Measurements from ENCODE around the gene ZNF511. TPM values are rescaled to one million over a fixed set of nuclear protein-coding genes. Genes with fewer than 3 reads are reported as not detected.

ZNF511 gene
- total and polyA plus RNA-seq, 4 experiments from 2014 or later, result 31.5 to 107 (median 51.0) TPM

- Histone ChIP-seq H3K4me1 (ENCODE audit: insufficient read depth, low read length) (no peaks in the 10 kb centered on the region), H3K27ac (ENCODE audit: low read depth, low read length) (no peak overlapping the region), H3K9me3 (ENCODE audit: control insufficient read depth in 1 of 2, low read length in 2 of 2) (no peaks in the 10 kb centered on the region), H3K4me3 (ENCODE audit: low read length in 2 of 2) (no peak overlapping the region), H3K36me3 (ENCODE audit: insufficient read depth, low read length) (peaks cover 55% of the 10 kb centered on the region), H3K27me3 (ENCODE audit: insufficient read depth, low read length) (no peaks in the 10 kb centered on the region)
- peaks cover 51 to 66% of the 10 kb centered on the region in 2 donors for H3K36me3 Mint-ChIP-seq
- peaks cover 2 to 14% (median 6%) of the 10 kb centered on the region in 4 donors for H3K4me1 Mint-ChIP-seq
- no peak overlapping the region for H3K27ac Mint-ChIP-seq
- DNase-seq, result no peak
- ChIA-PET CTCF (ENCODE audit: partially characterized antibody) (interaction anchor here (1.3 to 1.6 kb wide), 2 partner anchors 8 to 30 kb away, joined by 4 to 7 read pairs; no protein-coding TSS in a partner anchor), POLR2A (ENCODE audit: partially characterized antibody) (interaction anchor here (1.4 kb wide), 1 partner anchor 21 kb away, joined by 3 read pairs; no protein-coding TSS in a partner anchor)
- no peak overlapping the region for H3K4me3 Mint-ChIP-seq
- H3K27me3 Mint-ChIP-seq, result no peaks in the 10 kb centered on the region
- H3K9me3 Mint-ChIP-seq, result peaks cover 0 to 1% (median 0%) of the 10 kb centered on the region in 8 donors
- intact Hi-C loops (cut with micrococcal nuclease), result no loop called here
Measured at GRCh38 chr10:133299224-133299623, 9.5 kb upstream of the ZNF511 start.

GRCh38 chr10:133299738-133300137, 9.0 kb upstream of the ZNF511 start:
- Mint-ChIP-seq H3K4me3 (no peak overlapping the region), H3K27ac (no peak overlapping the region), H3K9me3 (peaks cover 0 to 1% (median 0%) of the 10 kb centered on the region in 8 donors), H3K4me1 (peaks cover 6 to 18% (median 8%) of the 10 kb centered on the region in 4 donors), H3K36me3 (peaks cover 46 to 63% of the 10 kb centered on the region in 2 donors), H3K27me3 (no peaks in the 10 kb centered on the region)
- Histone ChIP-seq H3K27ac (ENCODE audit: low read depth, low read length) (no peak overlapping the region), H3K36me3 (ENCODE audit: insufficient read depth, low read length) (peaks cover 50% of the 10 kb centered on the region), H3K4me1 (ENCODE audit: insufficient read depth, low read length) (no peaks in the 10 kb centered on the region), H3K4me3 (ENCODE audit: low read length in 2 of 2) (no peak overlapping the region), H3K9me3 (ENCODE audit: control insufficient read depth in 1 of 2, low read length in 2 of 2) (no peaks in the 10 kb centered on the region), H3K27me3 (ENCODE audit: insufficient read depth, low read length) (no peaks in the 10 kb centered on the region)
- ChIA-PET POLR2A (ENCODE audit: partially characterized antibody) (interaction anchor here (1.4 kb wide), 1 partner anchor 21 kb away, joined by 3 read pairs; no protein-coding TSS in a partner anchor), CTCF (ENCODE audit: partially characterized antibody) (interaction anchor here (1.3 to 1.6 kb wide), 2 partner anchors 8 to 30 kb away, joined by 4 to 7 read pairs; no protein-coding TSS in a partner anchor)
- intact Hi-C loops (cut with micrococcal nuclease), result no loop called here
- DNase-seq, result no peak

DNA sequence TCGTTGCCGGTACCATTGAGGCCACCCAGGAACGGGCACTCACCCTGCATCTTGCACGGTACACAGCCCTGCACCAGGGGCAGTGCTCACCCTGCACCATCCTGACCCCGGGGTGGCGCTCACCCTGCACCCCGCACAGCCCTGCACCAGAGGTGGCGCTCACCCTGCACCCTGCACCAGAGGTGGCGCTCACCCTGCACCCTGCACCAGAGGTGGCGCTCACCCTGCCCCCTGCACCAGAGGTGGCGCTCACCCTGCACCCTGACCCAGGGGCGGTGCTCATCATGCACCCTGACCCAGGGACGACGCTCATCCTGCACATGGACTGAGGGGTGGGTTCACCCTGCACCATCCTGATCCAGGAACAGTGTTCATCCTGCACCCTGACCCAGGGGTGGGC, 6.5 kb upstream of the ZNF511 start:
- intact Hi-C loops (cut with micrococcal nuclease), result no loop called here
- peaks cover 31% of the 10 kb centered on the region for H3K36me3 ChIP-seq (ENCODE audit: insufficient read depth, low read length)
- POLR2A ChIA-PET (ENCODE audit: partially characterized antibody), result no interaction called here

GRCh38 chr10:133303206-133303605, 5.5 kb upstream of the ZNF511 start:
- CTCF ChIA-PET (ENCODE audit: partially characterized antibody), result interaction anchor here (0.8 to 1.2 kb wide), 2 partner anchors 21 to 26 kb away, joined by 3 read pairs; no protein-coding TSS in a partner anchor
- no peak overlapping the region for H3K4me3 Mint-ChIP-seq

More for the DNA sequence above, 6.5 kb upstream of the ZNF511 start:
- peaks cover 14 to 40% (median 20%) of the 10 kb centered on the region in 4 donors for H3K4me1 Mint-ChIP-seq
- CTCF ChIA-PET (ENCODE audit: partially characterized antibody), result interaction anchor here (1.1 to 1.2 kb wide), 2 partner anchors 23 to 44 kb away, joined by 3 to 4 read pairs; no protein-coding TSS in a partner anchor
- no peak overlapping the region for H3K4me3 Mint-ChIP-seq
- H3K27me3 Mint-ChIP-seq, result no peaks in the 10 kb centered on the region
- no peak for DNase-seq
- H3K9me3 Mint-ChIP-seq, result peaks cover 0 to 1% (median 0%) of the 10 kb centered on the region in 8 donors
- H3K9me3 ChIP-seq (ENCODE audit: control insufficient read depth in 1 of 2, low read length in 2 of 2), result no peaks in the 10 kb centered on the region
- no peak overlapping the region for H3K27ac Mint-ChIP-seq
- H3K36me3 Mint-ChIP-seq, result peaks cover 39 to 55% of the 10 kb centered on the region in 2 donors
- H3K27ac ChIP-seq (ENCODE audit: low read depth, low read length), result no peak overlapping the region
- peaks cover 11% of the 10 kb centered on the region for H3K4me1 ChIP-seq (ENCODE audit: insufficient read depth, low read length)
- no peak overlapping the region for H3K4me3 ChIP-seq (ENCODE audit: low read length in 2 of 2)
- H3K27me3 ChIP-seq (ENCODE audit: insufficient read depth, low read length), result no peaks in the 10 kb centered on the region

GRCh38 chr10:133306097-133306476, 2.6 kb upstream of the ZNF511 start:
- H3K27ac ChIP-seq (ENCODE audit: low read depth, low read length), result peak overlapping the region; percentile 17

More at GRCh38 chr10:133303206-133303605, 5.5 kb upstream of the ZNF511 start:
- no peak for DNase-seq
- Mint-ChIP-seq H3K9me3 (peaks cover 0 to 5% (median 0%) of the 10 kb centered on the region in 8 donors), H3K27ac (no peak overlapping the region), H3K4me1 (peaks cover 20 to 47% (median 28%) of the 10 kb centered on the region in 4 donors), H3K27me3 (peaks cover 0 to 5% of the 10 kb centered on the region in 2 donors), H3K36me3 (peaks cover 30 to 54% of the 10 kb centered on the region in 2 donors)
- Histone ChIP-seq H3K27ac (ENCODE audit: low read depth, low read length) (no peak overlapping the region), H3K36me3 (ENCODE audit: insufficient read depth, low read length) (peaks cover 25% of the 10 kb centered on the region), H3K9me3 (ENCODE audit: control insufficient read depth in 1 of 2, low read length in 2 of 2) (no peaks in the 10 kb centered on the region), H3K4me3 (ENCODE audit: low read length in 2 of 2) (no peak overlapping the region), H3K27me3 (ENCODE audit: insufficient read depth, low read length) (no peaks in the 10 kb centered on the region), H3K4me1 (ENCODE audit: insufficient read depth, low read length) (peaks cover 16% of the 10 kb centered on the region)
- intact Hi-C loops (cut with micrococcal nuclease), result no loop called here
- POLR2A ChIA-PET (ENCODE audit: partially characterized antibody), result no interaction called here

GRCh38 chr10:133306941-133307379, 1.8 kb upstream of the ZNF511 start:
- Mint-ChIP-seq H3K27ac (peak overlapping the region in 6 of 7 donors; percentile 99 to 100 (median 100)), H3K4me3 (peak overlapping the region in 6 of 8 donors; percentile 8 to 99 (median 50)), H3K9me3 (peaks cover 0 to 6% (median 0%) of the 10 kb centered on the region in 8 donors), H3K27me3 (peaks cover 0 to 6% of the 10 kb centered on the region in 2 donors), H3K4me1 (peaks cover 19 to 56% (median 28%) of the 10 kb centered on the region in 4 donors), H3K36me3 (peaks cover 8 to 38% of the 10 kb centered on the region in 2 donors)
- intact Hi-C loops (cut with micrococcal nuclease), result loop anchor here (1.0 kb wide), 3 partner anchors 11 to 163 kb away; no protein-coding TSS in a partner anchor
- CTCF ChIA-PET (ENCODE audit: partially characterized antibody), result interaction anchor here (0.8 to 3.3 kb wide), 19 partner anchors 7 to 163 kb away, joined by 3 to 28 read pairs (median 8); partner anchors contain the start of gene ADAM8
- Histone ChIP-seq H3K27me3 (ENCODE audit: insufficient read depth, low read length) (no peaks in the 10 kb centered on the region), H3K9me3 (ENCODE audit: control insufficient read depth in 1 of 2, low read length in 2 of 2) (no peaks in the 10 kb centered on the region), H3K4me3 (ENCODE audit: low read length in 2 of 2) (no peak overlapping the region), H3K4me1 (ENCODE audit: insufficient read depth, low read length) (peaks cover 23% of the 10 kb centered on the region), H3K36me3 (ENCODE audit: insufficient read depth, low read length) (no peaks in the 10 kb centered on the region), H3K27ac (ENCODE audit: low read depth, low read length) (peak overlapping the region; percentile 97)
- peak in 1 of 5 donors; percentile 35 for DNase-seq
- POLR2A ChIA-PET (ENCODE audit: partially characterized antibody), result interaction anchor here (0.9 to 3.0 kb wide), 10 partner anchors 18 to 48 kb away, joined by 3 to 18 read pairs (median 7); partner anchors contain the start of gene CALY

More at GRCh38 chr10:133306097-133306476, 2.6 kb upstream of the ZNF511 start:
- peaks cover 23% of the 10 kb centered on the region for H3K4me1 ChIP-seq (ENCODE audit: insufficient read depth, low read length)
- ChIA-PET CTCF (ENCODE audit: partially characterized antibody) (interaction anchor here (2.4 to 3.3 kb wide), 3 partner anchors 23 to 48 kb away, joined by 19 to 28 read pairs (median 22); partner anchors contain the start of gene ADAM8), POLR2A (ENCODE audit: partially characterized antibody) (interaction anchor here (0.9 to 2.1 kb wide), 3 partner anchors 26 to 43 kb away, joined by 3 to 13 read pairs (median 8); partner anchors contain the start of gene CALY)
- Mint-ChIP-seq H3K4me1 (peaks cover 19 to 56% (median 28%) of the 10 kb centered on the region in 4 donors), H3K27ac (peak overlapping the region in 5 of 7 donors; percentile 17 to 52 (median 25)), H3K4me3 (peak overlapping the region in 1 of 8 donors; percentile 15), H3K9me3 (peaks cover 0 to 6% (median 0%) of the 10 kb centered on the region in 8 donors), H3K36me3 (peaks cover 5 to 33% of the 10 kb centered on the region in 2 donors), H3K27me3 (peaks cover 0 to 6% of the 10 kb centered on the region in 2 donors)
- no peak for DNase-seq
- H3K36me3 ChIP-seq (ENCODE audit: insufficient read depth, low read length), result peaks cover 2% of the 10 kb centered on the region
- H3K27me3 ChIP-seq (ENCODE audit: insufficient read depth, low read length), result no peaks in the 10 kb centered on the region
- no peaks in the 10 kb centered on the region for H3K9me3 ChIP-seq (ENCODE audit: control insufficient read depth in 1 of 2, low read length in 2 of 2)
- intact Hi-C loops (cut with micrococcal nuclease), result no loop called here
- H3K4me3 ChIP-seq (ENCODE audit: low read length in 2 of 2), result no peak overlapping the region
